OCI-LY3 (cell line): ENCODE measurements around the gene CYB561A3.

Experiments
- H2AFZ ChIP-seq: fragments of 200-600, 300-600 bp; shearing (Covaris generic); 2 replicates; pipeline ENCODE4 v1.6.0; 2014; ENCODE audit warnings: antibody characterized with exemption, low read depth, low read length
- H3K27ac ChIP-seq: fragments of 200-600, 300-600 bp; sonication (generic); 2 replicates; pipeline ENCODE4 v1.5.1; 2014; ENCODE audit warnings: mild to moderate bottlenecking, low read length, moderate library complexity, mixed read lengths
- H3K27me3 ChIP-seq: fragments of 200-600, 300-600 bp; sonication (generic); 2 replicates; pipeline ENCODE4 v1.6.1; 2014; ENCODE audit warnings: low read depth, low read length, mixed read lengths
- H3K36me3 ChIP-seq: fragments of 200-600, 300-600 bp; sonication (generic); replicated peaks from 2 replicates; pipeline ENCODE3; 2014; ENCODE audit warnings: low read depth, low read length, mixed read lengths
- H3K4me1 ChIP-seq: fragments of 300-600, 200-600 bp; sonication (generic); 2 replicates; pipeline ENCODE4 v1.6.1; 2014; ENCODE audit warnings: low read length, mixed read lengths
- H3K4me2 ChIP-seq: fragments of 200-600, 300-600 bp; sonication (generic); 2 replicates; pipeline ENCODE4 v1.6.1; 2014; ENCODE audit warnings: low read length, mixed read lengths
- H3K4me3 ChIP-seq: fragments of 300-600, 200-600 bp; sonication (generic); 2 replicates; pipeline ENCODE4 v1.5.1; 2014; ENCODE audit warnings: antibody characterized with exemption, mild to moderate bottlenecking, low read length, moderate library complexity
- H3K79me2 ChIP-seq: fragments of 300-600, 200-600 bp; shearing (Covaris generic); 2 replicates; pipeline ENCODE4 v1.6.1; 2014; ENCODE audit warnings: mild to moderate bottlenecking, low read length, mixed read lengths
- H3K9ac ChIP-seq: fragments of 300-600, 200-600 bp; shearing (Covaris generic); 2 replicates; pipeline ENCODE4 v1.6.0; 2014; ENCODE audit warnings: mild to moderate bottlenecking, low read length, moderate library complexity
- H3K9me3 ChIP-seq: fragments of 200-600, 300-600 bp; shearing (Covaris generic); 2 replicates; pipeline ENCODE4 v1.6.1; 2014; ENCODE audit warnings: low read length, mixed read lengths; ENCODE audit not compliant: insufficient read depth
- H4K20me1 ChIP-seq: fragments of 200-600, 300-600 bp; sonication (generic); 2 replicates; pipeline ENCODE4 v1.6.1; 2016; ENCODE audit warnings: low read length, mixed read lengths; ENCODE audit not compliant: insufficient read depth
- CTCF ChIP-seq: fragments of 200-600, 300-600 bp; sonication (generic); IDR thresholded peaks from 2 replicates; pipeline ENCODE4 v1.5.1; 2014; ENCODE audit warnings: antibody characterized with exemption, low read length, low read depth
- EZH2phosphoT487 ChIP-seq: fragments of 200-600 bp; shearing (Covaris generic); IDR thresholded peaks from 2 replicates; pipeline ENCODE4 v1.6.1; 2018; ENCODE audit warnings: antibody characterized with exemption, mixed run types, low read depth

CYB561A3 gene

GRCh38 chr11:61357233-61357893 is 4.3 kb downstream of the CYB561A3 start:
- Histone ChIP-seq H3K4me2 (peak overlapping the region; percentile 96), H3K4me1 (peaks cover 69% of the 10 kb centered on the region), H2AFZ (no peak overlapping the region), H3K27me3 (no peaks in the 10 kb centered on the region), H3K79me2 (peaks cover 80% of the 10 kb centered on the region), H3K36me3 (peaks cover 38% of the 10 kb centered on the region), H3K4me3 (peak overlapping the region; percentile 76), H3K9ac (peak overlapping the region; percentile 93), H4K20me1 (no peaks in the 10 kb centered on the region), H3K9me3 (no peaks in the 10 kb centered on the region), H3K27ac (peak overlapping the region; percentile 99)
- no peak for TF ChIP-seq CTCF
- TF ChIP-seq EZH2phosphoT487: no peak

DNA sequence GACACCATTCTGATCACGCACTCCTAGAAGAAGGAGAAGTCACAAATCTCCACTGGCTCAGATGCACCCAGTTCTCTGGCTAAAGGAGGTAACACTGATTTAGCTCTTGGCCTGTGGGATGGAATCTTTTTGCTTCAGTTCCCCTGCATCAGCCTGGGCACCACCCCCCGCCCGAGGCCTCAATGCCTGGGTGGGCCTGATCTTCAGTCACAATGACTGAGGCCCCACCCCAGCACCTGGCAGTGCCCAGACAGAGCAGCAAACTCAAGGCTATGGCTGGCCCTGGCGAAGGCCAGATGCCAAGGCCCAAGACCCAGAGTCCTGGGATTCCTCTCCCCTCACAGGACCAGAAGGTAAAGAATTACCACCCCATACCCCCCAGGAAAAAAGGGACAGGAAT is 5.0 kb downstream of the CYB561A3 start:
- H3K36me3 ChIP-seq: peaks cover 44% of the 10 kb centered on the region

DNA sequence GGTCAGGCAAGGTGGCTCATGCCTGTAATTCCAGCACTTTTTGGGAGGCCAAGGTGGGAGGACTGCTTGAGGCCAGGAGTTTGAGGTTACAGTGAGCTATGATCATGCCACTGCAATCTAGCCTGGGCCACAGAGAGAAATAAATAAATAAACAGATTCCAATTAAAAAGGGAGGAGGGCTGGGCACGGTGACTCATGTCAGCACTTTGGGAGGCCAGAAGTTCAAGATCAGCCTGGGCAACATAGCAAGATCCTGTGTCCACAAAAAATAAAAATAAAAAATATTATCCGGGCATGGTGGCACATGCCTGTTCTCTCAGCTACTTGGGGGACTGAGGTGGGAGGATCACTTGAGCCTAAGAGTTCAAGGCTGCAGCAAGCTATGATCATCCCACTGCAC is 7.5 kb downstream of the CYB561A3 start:
- Histone ChIP-seq H3K36me3 (peaks cover 58% of the 10 kb centered on the region), H3K9me3 (no peaks in the 10 kb centered on the region), H3K27me3 (no peaks in the 10 kb centered on the region), H3K4me1 (peaks cover 56% of the 10 kb centered on the region), H4K20me1 (no peaks in the 10 kb centered on the region), H3K27ac (peak overlapping the region; percentile 20; the same call in 1 of the 2 replicates), H3K79me2 (peaks cover 50% of the 10 kb centered on the region), H3K9ac (no peak overlapping the region), H3K4me2 (peak overlapping the region; percentile 5; the same call in 1 of the 2 replicates), H2AFZ (no peak overlapping the region), H3K4me3 (no peak overlapping the region)
- TF ChIP-seq CTCF: no peak
- no peak for TF ChIP-seq EZH2phosphoT487

More for the DNA sequence above, 5.0 kb downstream of the CYB561A3 start:
- peak overlapping the region; percentile 96 for H3K4me2 ChIP-seq
- H3K9me3 ChIP-seq: no peaks in the 10 kb centered on the region
- H3K27ac ChIP-seq: peak overlapping the region; percentile 99
- TF ChIP-seq EZH2phosphoT487 (no peak), CTCF (no peak)
- H3K27me3 ChIP-seq: no peaks in the 10 kb centered on the region
- peak overlapping the region; percentile 93 for H3K9ac ChIP-seq
- H3K4me3 ChIP-seq: peak overlapping the region; percentile 76
- no peaks in the 10 kb centered on the region for H4K20me1 ChIP-seq
- peaks cover 75% of the 10 kb centered on the region for H3K79me2 ChIP-seq
- H2AFZ ChIP-seq: no peak overlapping the region
- H3K4me1 ChIP-seq: peaks cover 69% of the 10 kb centered on the region

GRCh38 chr11:61353131-61354067 is 8.3 kb downstream of the CYB561A3 start:
- TF ChIP-seq CTCF: no peak
- no peak for TF ChIP-seq EZH2phosphoT487
- Histone ChIP-seq H3K27me3 (no peaks in the 10 kb centered on the region), H2AFZ (no peak overlapping the region), H3K36me3 (peaks cover 61% of the 10 kb centered on the region), H3K9ac (no peak overlapping the region), H3K4me2 (peak overlapping the region; percentile 5; the same call in 1 of the 2 replicates), H3K4me3 (no peak overlapping the region), H3K79me2 (peaks cover 42% of the 10 kb centered on the region), H3K9me3 (no peaks in the 10 kb centered on the region), H3K4me1 (peaks cover 48% of the 10 kb centered on the region), H4K20me1 (no peaks in the 10 kb centered on the region), H3K27ac (peak overlapping the region; percentile 20; the same call in 1 of the 2 replicates)
